ENCODE results near the gene BAD. TPM values are rescaled to one million over a fixed set of nuclear protein-coding genes. Genes with fewer than 3 reads are reported as not detected.
A peak's percentile ranks its signal among the peaks of the same experiment; 100 is the strongest.

Gene BAD
- polyA plus RNA-seq, 3 donors, result 36.7 to 58.9 (median 54.2) TPM

- DNase-seq (ENCODE audit: extremely low read depth in 1 of 11, low read depth in 9 of 11, low spot score in 4 of 11), result peak in 9 of 11 donors; percentile 71 to 86 (median 82)
These were observed 20.0 kb upstream of the BAD start for GRCh38 chr11:64304316-64305072.

- DNase-seq (ENCODE audit: extremely low read depth in 1 of 11, low read depth in 9 of 11, low spot score in 4 of 11), result no peak
These were observed 19.5 kb upstream of the BAD start for GRCh38 chr11:64304032-64304315.

- no peak for DNase-seq (ENCODE audit: extremely low read depth in 1 of 11, low read depth in 9 of 11, low spot score in 4 of 11)
These were observed 18.9 kb upstream of the BAD start for GRCh38 chr11:64303109-64304031.

- DNase-seq (ENCODE audit: extremely low read depth in 1 of 11, low read depth in 9 of 11, low spot score in 4 of 11), result no peak
These were observed 15.6 kb upstream of the BAD start, which contains the start of gene CATSPERZ for GRCh38 chr11:64299847-64300648. TSS of gene CATSPERZ (plus strand) at chr11:64300358. CDS start at chr11:64300411, 53 bp downstream.

GRCh38 chr11:64298966-64299846 is 14.7 kb upstream of the BAD start:
- no peak for DNase-seq (ENCODE audit: extremely low read depth in 1 of 11, low read depth in 9 of 11, low spot score in 4 of 11)

GRCh38 chr11:64297699-64298358 is 13.4 kb upstream of the BAD start:
- DNase-seq (ENCODE audit: extremely low read depth in 1 of 11, low read depth in 9 of 11, low spot score in 4 of 11), result no peak

GRCh38 chr11:64296830-64297698 is 12.6 kb upstream of the BAD start:
- DNase-seq (ENCODE audit: extremely low read depth in 1 of 11, low read depth in 9 of 11, low spot score in 4 of 11), result no peak

- no peak for DNase-seq (ENCODE audit: extremely low read depth in 1 of 11, low read depth in 9 of 11, low spot score in 4 of 11)
These were observed 11.8 kb upstream of the BAD start for GRCh38 chr11:64296236-64296635.

GRCh38 chr11:64295760-64296159 is 11.3 kb upstream of the BAD start:
- DNase-seq (ENCODE audit: extremely low read depth in 1 of 11, low read depth in 9 of 11, low spot score in 4 of 11), result no peak

GRCh38 chr11:64294774-64295173 is 10.3 kb upstream of the BAD start:
- DNase-seq (ENCODE audit: extremely low read depth in 1 of 11, low read depth in 9 of 11, low spot score in 4 of 11), result no peak

- DNase-seq (ENCODE audit: extremely low read depth in 1 of 11, low read depth in 9 of 11, low spot score in 4 of 11), result no peak
These were observed 8.2 kb upstream of the BAD start for GRCh38 chr11:64292460-64293254.

- no peak for DNase-seq (ENCODE audit: extremely low read depth in 1 of 11, low read depth in 9 of 11, low spot score in 4 of 11)
These were observed 7.4 kb upstream of the BAD start for GRCh38 chr11:64291752-64292459.

- DNase-seq (ENCODE audit: extremely low read depth in 1 of 11, low read depth in 9 of 11, low spot score in 4 of 11), result no peak
These were observed 6.8 kb upstream of the BAD start, which contains the start of gene KCNK4 for GRCh38 chr11:64291262-64291751. TSS of gene KCNK4 (plus strand) at chr11:64291302. CDS start at chr11:64293019, 1,717 bp downstream.

- DNase-seq (ENCODE audit: extremely low read depth in 1 of 11, low read depth in 9 of 11, low spot score in 4 of 11), result no peak
These were observed 6.1 kb upstream of the BAD start for GRCh38 chr11:64290352-64291261.
